GM03348 (cell line): ENCODE results near the gene IQCH.

ENCODE experiments used
- DNase-seq: peaks from one replicate; pipeline ENCODE4 v3.0.0; 2012; ENCODE audit warnings: low spot score

The IQCH gene

GRCh38 chr15:67537771-67538170 is 283.2 kb downstream of the IQCH start:
- no peak for DNase-seq

- peak; percentile 93 for DNase-seq
Measured at GRCh38 chr15:67542420-67543347, 288.1 kb downstream of the IQCH start, which contains the start of gene MAP2K5. Gene MAP2K5 (plus strand): TSS chr15:67542703. CDS start chr15:67543336, 633 bp downstream.

- DNase-seq = peak; percentile 36
Measured at GRCh38 chr15:67543348-67543718, 288.7 kb downstream of the IQCH start.

GRCh38 chr15:67544475-67544874 is 289.9 kb downstream of the IQCH start:
- no peak for DNase-seq

GRCh38 chr15:67545864-67546263 is 291.3 kb downstream of the IQCH start:
- no peak for DNase-seq

GRCh38 chr15:67547064-67547463 is 292.5 kb downstream of the IQCH start:
- DNase-seq = no peak

- DNase-seq = no peak
Measured at GRCh38 chr15:67547836-67548235, 293.2 kb downstream of the IQCH start.

GRCh38 chr15:67548236-67548852 is 293.8 kb downstream of the IQCH start:
- peak; percentile 64 for DNase-seq

GRCh38 chr15:67548862-67549651 is 294.5 kb downstream of the IQCH start:
- peak; percentile 17 for DNase-seq

- no peak for DNase-seq
Measured at GRCh38 chr15:67549736-67550135, 295.1 kb downstream of the IQCH start.

GRCh38 chr15:67550522-67550921 is 295.9 kb downstream of the IQCH start:
- DNase-seq = peak; percentile 23

- DNase-seq = no peak
Measured at GRCh38 chr15:67551207-67551743, 296.7 kb downstream of the IQCH start.
